Spleen (tissue), 7 donors: Measurements from ENCODE around the gene PPP1R26.
"Not testable (repeated sequence)": the region's sequence is repeated elsewhere in the genome, so short reads cannot be mapped to it uniquely, and the experiment has no call there.

Experiments
- POLR2A ChIP-seq, 3 donors: fragments of 450-650 bp; IDR thresholded peaks; one replicate each; pipeline ENCODE4 v1.5.1; 2017; ENCODE audit warnings: antibody characterized with exemption in 3 of 3, mild to moderate bottlenecking in 1 of 3
- TF ChIP-seq, protein P1 (sequence below), 11 experiments: fragments of 200-600 bp in 7 of 11; fragments of 450-650 bp in 4 of 11; sonication (generic) in 4 of 11; IDR thresholded peaks in 8 of 11; conservative IDR thresholded peaks in 3 of 11; 1 replicate in 7 of 11; 2 replicates in 4 of 11; pipeline versions ENCODE4 v1.4.0 to v1.8.0; 2016 to 2021; ENCODE audit warnings: antibody characterized with exemption in 11 of 11, inconsistent platforms in 4 of 11, mild to moderate bottlenecking in 1 of 11
- donor health status: DM: no; HTN: no; CAD: no; lungs with moderate emphysema.
- donor health status: DM: no; HTN: no; CAD: no.
- donor health status: DM: no; HTN: no; CAD: no.

DNA sequence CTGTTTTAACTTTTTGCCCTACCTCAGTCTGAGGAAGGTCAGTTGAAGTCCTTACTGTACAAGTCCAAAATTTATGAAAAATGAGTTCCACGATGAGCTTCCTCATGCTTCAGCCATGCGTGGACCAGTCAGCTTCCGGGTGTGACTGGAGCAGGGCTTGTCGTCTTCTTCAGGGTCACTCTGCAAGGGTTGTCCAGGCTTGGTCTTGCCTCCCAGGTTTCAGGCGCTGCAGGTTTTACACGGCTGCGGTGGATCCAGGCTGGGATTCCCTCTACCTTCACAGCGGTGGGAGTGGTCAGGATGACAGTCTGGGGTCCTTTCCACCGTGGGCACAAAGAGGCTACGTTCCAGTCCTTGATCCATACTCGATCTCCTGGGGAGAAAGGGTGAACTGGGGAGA lies 41.9 kb upstream of the PPP1R26 start:
- TF ChIP-seq, protein P1, sequence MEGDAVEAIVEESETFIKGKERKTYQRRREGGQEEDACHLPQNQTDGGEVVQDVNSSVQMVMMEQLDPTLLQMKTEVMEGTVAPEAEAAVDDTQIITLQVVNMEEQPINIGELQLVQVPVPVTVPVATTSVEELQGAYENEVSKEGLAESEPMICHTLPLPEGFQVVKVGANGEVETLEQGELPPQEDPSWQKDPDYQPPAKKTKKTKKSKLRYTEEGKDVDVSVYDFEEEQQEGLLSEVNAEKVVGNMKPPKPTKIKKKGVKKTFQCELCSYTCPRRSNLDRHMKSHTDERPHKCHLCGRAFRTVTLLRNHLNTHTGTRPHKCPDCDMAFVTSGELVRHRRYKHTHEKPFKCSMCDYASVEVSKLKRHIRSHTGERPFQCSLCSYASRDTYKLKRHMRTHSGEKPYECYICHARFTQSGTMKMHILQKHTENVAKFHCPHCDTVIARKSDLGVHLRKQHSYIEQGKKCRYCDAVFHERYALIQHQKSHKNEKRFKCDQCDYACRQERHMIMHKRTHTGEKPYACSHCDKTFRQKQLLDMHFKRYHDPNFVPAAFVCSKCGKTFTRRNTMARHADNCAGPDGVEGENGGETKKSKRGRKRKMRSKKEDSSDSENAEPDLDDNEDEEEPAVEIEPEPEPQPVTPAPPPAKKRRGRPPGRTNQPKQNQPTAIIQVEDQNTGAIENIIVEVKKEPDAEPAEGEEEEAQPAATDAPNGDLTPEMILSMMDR (IDR thresholded peaks at IDR 0.05 in 8 of 11, conservative IDR thresholded peaks at IDR 0.05 in 3 of 11): not testable (repeated sequence)
- not testable (repeated sequence) for TF ChIP-seq POLR2A (IDR thresholded peaks at IDR 0.05)
